ENCODE data around the gene DDN.

Gene DDN

GRCh38 chr12:48999371-49000131 lies at the start of gene DDN:
DDN (minus strand) TSS chr12:48999375; CDS start chr12:48999287, 88 bp downstream.
- no peak for TF ChIP-seq CTCF (IDR thresholded peaks at IDR 0.05)
- H3K27ac ChIP-seq: no peak within 1 kb of the TSS
- peak within 1 kb of the TSS; percentile 72 for H3K4me3 ChIP-seq
- no peak for DNase-seq (ENCODE audit: low spot score)

- TF ChIP-seq CTCF (IDR thresholded peaks at IDR 0.05): no peak
- no peak for DNase-seq (ENCODE audit: low spot score)
- Histone ChIP-seq H3K27ac (no peak overlapping the region), H3K4me3 (no peak overlapping the region)
These were observed 49.8 kb upstream of the DDN start for GRCh38 chr12:49048953-49049352.

- H3K27ac ChIP-seq: no peak overlapping the region
- no peak for TF ChIP-seq CTCF (IDR thresholded peaks at IDR 0.05)
These were observed 47.1 kb upstream of the DDN start for GRCh38 chr12:49046129-49046895.

GRCh38 chr12:49044660-49045059 lies 45.5 kb upstream of the DDN start:
- no peak for TF ChIP-seq CTCF (IDR thresholded peaks at IDR 0.05)
- no peak for DNase-seq (ENCODE audit: low spot score)
- Histone ChIP-seq H3K27ac (no peak overlapping the region), H3K4me3 (no peak overlapping the region)

More at GRCh38 chr12:49046129-49046895, 47.1 kb upstream of the DDN start:
- H3K4me3 ChIP-seq: no peak overlapping the region
- no peak for DNase-seq (ENCODE audit: low spot score)

GRCh38 chr12:49043856-49044258 lies 44.7 kb upstream of the DDN start:
- no peak overlapping the region for H3K27ac ChIP-seq
- DNase-seq (ENCODE audit: low spot score): no peak
- peak; percentile 20 for TF ChIP-seq CTCF (IDR thresholded peaks at IDR 0.05)
- no peak overlapping the region for H3K4me3 ChIP-seq

DNA sequence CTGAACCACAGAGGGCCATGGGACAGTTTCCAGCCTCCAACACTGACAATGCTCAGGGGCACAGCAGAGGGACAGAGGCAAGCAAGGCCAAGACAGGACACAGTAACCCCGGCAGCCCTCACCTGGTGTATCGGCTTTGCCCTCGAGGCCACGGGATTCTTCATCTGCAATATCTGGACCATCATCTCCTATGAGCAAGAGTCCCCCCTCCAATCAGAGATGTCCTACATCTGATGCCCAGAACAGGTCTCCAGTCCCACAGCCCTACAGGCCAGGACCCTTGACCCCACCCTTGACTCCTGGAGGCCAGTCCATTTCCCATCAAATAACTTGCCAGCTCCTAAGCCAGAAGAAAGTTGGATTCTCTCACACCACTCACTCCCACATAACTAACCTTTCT lies 44.1 kb upstream of the DDN start:
- TF ChIP-seq CTCF (IDR thresholded peaks at IDR 0.05): no peak
- no peak for DNase-seq (ENCODE audit: low spot score)
- Histone ChIP-seq H3K4me3 (no peak overlapping the region), H3K27ac (no peak overlapping the region)
